ENCODE results near the gene STARD3.

The STARD3 gene

DNA sequence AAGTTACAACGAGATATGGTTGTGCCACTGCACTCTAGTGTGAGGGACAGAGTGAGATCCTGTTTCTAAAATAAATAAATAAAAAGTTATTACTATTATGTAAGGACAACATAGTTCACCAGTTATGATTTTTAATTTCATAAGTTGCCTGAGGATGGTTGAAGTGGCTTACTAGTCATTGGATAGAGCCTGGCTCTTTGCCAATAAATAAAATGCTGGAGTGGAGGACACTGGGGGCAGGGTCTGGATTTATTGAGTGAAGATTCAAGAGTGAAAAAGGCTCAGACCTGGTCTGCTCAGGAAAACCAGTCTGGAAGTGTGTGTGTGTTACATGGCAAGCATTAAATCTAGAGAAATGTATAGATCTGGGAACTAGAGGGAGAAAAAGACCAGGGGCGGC lies 2.1 kb downstream of the STARD3 start:
- no peak for DNase-seq

DNA sequence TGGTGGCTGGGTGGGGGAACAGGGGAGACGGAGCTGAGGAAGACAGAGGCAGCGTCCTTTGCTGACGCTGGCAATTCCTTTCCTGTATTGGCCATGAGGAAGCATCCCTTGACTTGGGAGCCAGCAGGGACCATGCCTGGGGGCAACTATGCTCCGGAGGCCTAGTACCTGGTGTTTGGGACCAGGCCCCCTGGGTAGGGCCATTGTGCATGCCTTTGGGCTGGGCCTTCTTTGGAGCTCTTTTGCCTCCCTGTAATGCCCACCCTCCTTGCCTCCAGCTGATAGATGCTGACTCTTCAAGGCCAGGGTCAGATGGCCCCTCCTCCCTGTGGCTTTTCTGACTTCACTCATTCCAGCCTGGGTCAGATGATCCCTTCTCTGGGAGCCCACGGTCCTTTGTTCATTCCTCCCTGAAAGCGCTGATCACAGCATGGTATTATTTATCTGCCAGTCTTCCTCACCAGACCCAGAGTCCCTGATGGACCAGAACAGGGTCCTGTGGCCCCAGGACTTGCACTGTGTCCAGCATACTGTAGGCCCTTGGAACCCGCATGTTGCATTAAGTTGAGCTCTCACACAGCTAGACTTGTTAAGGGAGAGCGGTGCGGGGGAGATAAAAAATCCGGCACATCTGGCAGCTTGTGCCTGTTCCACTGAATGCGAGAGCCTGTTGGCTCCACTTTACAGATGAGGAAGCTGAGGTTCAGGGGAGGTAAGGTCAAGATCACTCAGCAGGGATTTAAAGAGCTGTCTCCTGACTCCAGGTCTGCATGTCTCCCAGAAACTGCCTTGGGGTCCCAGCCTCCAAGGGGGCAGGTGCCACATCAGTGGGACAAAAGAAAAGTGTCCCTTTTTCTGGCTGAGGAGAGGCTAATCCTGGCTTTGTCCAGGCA lies 2.9 kb downstream of the STARD3 start:
- no peak for DNase-seq

DNA sequence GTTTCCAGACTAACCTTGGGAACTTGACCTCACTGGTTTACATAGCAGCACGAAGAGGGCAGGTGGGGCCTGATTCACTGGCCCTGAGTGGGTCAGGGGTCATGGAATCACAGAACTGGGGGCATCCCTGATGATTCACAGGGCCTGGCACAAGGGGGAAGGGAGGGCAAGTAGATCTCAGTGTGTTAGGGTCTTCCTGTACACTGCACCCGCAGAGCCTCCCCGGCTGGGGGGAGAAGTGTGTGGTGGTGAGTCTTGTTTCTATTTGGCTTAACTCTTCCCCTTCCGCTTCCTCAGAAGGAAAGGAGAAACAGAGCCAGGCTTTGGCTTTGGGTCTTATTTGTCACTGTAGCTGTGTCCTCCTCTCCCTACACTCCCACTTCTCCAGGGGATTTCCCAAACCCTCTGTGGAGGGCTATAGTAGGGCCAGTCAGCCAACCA lies 3.7 kb downstream of the STARD3 start:
- DNase-seq, result no peak

DNA sequence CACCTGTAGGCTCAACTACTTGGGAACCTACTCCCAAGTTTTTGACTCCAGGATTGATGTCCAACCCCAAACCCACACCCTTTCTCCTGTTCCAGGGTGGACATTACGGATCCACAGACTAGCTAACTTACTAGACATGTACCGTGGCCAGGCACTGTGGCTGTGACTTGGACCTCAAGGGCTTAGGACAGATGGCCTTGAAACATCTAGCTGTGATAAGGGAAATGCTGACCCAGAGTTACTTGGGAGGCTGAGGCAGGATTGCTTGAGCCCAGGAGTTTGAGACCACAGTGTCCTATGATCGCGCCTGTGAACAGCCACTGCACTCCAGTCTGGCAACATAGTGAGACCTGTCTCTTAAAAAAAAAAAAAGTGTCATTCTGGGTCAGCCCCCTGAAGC lies 4.2 kb downstream of the STARD3 start:
- no peak for DNase-seq

DNA sequence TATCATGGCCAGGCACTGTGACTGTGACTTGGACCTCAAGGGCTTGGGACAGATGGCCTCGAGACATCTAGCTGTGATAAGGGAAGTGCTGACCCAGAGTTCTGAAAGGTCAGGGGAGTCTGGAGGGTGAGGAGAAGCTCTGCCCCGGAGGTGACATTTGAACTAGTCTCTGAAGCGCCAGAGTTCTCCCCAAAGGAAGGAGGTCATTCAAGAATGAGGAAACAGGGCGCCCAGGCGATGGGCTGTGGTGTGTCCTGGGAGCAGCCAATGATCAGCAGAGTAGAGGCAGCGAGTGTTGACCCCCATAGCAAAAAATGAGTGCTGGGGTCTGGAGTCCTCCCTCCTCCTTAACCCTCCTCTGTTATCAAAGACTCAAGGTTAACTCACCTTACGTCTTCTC lies 4.9 kb downstream of the STARD3 start:
- DNase-seq, result no peak

DNA sequence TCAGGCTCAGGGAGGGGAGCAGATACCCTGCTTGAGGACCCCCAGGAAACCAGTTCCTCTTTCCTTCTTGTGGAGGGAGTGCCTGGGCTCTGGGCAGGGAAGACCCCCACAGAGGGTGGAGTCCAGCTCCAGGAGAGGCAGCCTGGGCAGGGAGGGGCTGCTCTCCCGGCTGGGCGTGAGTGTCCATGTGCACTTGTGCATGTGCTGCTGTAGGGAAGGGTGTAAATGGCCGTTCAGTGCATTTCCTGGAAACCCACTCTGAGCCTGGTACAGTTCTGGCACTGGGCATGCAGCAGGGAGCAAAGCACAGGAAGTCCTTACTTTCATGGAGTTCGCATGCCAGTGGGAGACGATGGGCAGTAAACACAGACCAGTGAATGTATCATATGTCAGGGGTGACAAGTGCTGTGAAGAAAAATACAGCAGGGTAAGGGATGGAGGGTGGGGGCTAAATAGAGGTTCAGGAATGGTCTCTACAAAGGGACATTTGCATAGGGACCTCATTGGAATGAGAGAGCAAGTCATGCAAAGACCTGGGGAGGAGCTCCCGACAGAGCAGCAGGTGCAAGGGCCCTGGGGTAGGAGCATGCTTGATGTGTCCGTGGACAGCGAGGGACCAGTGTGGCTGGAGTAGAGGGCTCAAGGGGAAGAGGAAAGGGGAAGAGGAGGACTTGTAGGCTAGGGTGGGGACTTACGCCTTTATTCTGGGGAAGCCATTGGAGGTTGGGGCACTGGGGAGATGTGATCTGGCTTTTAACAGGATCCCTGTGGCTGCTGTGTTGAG lies 5.5 kb downstream of the STARD3 start:
- DNase-seq, result no peak

DNA sequence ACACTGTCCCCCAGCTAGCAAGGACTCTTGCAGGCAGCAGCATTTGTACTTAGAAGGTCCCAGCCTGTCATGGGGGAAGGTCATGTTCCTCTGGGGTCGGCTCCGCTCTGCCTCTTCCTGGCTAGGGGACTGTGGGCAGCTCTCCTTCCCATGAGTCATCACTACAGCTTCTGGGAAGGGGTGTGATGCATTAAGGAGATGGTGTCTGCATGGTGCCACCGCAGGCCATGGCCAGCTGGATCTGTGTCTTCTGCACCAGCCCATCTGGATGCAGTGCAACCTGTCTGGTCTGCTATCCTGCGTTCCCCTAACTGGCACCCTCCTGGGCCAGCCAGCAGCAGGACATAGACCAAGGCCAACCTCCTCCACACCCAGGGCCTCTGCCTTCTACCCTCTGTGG lies 6.3 kb downstream of the STARD3 start:
- no peak for DNase-seq

DNA sequence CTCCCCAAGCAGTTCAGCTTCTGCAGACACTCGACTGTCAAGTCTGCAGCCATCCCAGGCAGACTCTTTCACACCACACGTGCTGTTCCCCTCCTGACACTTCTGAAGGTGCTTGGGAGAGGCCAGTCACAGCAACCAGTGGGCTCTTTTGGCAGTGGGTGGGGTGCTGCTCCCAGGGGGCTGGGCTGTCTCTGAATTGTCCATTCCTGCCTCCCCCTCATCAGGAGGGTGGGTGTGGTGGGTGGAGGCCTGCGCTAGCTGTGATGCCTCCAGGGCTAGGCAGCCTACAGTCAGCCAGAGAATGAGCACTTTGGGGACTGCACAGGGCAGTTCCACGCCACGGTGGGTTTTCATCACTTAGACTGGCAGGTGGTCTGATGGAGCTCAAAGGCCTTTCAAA lies 10.3 kb downstream of the STARD3 start:
- DNase-seq, result no peak

DNA sequence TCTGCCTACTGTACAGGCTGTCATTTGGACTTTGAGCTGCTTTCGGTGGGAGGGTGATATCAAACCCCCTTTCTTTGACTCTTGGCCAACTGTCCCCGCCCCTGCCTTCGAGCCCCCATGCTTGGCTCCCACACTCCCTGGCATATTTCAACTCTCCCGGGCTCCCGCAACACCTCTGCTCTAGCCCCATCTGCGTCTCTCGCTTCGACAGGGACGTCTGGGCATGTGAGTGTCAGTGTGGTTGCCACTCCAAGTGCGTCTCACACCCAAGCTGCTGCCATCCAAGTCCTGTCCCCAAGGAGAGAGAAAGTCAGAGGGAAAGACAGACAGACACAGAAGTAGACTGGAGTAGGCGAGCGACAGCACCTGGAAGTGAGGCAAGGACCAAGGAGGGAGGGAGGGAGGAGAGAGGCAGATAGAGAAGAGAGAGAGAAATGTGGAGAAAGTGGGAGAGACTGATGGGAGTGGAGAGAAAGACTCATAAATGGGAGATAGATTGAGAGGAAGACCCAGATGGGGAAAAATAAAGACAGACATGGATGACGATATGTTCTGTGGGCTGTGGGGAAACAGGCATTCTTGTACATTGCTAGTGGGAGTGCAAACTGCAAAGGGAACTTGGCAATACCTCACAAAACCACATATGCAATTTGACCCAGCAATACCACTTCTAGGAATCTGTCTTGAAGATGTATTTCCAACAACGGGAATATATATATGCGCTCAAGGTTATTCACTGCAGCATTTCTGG lies 11.8 kb downstream of the STARD3 start:
- DNase-seq, result no peak

DNA sequence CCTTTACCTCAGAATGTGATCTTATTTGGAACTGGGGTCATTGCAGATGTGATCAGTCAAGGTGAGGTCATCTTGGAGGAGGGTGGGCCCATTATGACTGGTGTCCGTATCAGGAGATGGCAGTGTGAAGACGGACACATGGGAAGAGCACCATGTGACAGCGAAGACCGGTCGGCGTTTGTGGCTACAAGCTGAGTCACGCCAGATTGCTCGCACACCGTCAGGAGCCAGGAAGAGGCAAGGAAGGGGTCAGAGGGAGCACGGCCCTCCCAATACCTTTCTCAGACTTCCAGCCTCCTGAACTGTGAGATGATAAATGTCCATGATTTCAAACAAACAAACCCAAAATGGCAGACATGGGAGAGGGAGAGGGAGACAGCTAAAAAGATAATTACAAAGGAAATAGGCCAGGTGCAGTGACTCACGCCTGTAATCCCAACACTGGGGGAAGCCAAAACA lies 13.2 kb downstream of the STARD3 start:
- DNase-seq, result no peak

DNA sequence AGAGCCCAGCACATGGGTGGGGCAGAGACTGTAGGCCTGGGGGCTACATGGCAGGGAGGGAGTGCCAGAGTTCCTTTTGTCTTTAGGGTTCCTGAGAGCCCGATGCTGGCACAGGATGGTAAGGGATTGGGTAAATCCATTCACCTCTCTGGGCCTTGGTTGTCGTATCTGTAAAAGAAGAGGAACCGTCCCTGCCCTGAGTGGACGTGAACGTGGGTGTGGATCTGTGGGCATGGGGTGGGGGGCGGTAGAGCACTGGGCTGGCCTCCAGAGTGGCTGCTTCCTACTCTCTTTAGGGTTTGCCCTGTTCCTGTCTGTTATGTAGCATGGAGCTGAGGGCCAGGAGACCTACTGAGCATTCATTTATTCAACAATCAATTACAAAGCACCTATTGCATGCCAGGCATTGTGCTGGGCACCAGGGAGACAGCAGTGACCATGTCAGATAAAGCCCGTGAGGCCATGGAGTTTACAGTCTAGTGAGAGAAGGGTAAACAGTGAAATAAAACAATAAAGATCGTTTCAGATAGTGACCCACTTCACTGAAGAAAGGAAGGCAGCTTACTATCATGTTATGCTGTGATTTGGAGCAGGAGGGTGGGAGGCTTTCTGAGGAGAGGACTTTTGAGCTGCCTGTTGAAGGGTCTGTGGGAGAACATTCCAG lies 15.1 kb downstream of the STARD3 start:
- DNase-seq, result no peak

DNA sequence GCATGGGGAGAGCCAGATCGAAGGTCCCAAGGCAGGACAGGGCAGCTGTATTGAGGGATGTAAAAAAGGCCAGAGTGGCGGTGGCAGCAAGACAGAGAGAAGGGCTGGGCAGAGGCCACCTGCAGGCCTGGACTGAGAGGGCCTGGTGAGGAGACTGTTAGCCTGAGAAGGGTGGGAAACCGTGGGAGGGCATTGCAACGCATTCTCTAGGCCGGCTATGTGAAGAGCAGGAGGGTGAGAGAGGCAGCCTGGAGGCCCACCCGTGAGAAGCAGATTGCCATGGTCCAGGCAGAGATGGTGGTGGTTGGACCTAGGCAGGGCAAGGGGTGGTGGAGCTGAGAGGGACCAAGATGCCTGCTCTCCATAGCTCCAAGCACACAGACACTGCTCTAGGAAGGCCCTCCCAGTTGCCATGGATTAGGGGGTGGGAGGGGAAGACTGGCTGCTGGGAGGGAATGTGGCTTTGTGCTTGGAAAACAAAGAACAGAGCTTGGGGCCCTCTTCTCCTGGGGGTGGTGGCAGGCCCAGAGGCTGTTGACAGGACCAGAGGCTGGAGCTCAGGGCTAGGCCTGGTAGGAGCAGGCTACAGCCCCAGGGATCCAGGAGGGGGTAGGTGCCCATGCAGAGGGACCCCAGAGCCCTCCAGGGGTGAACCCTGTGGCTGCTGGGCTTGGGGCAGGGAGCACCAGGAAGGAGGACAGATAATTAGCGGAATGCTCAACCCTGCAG lies 15.8 kb downstream of the STARD3 start:
- no peak for DNase-seq

DNA sequence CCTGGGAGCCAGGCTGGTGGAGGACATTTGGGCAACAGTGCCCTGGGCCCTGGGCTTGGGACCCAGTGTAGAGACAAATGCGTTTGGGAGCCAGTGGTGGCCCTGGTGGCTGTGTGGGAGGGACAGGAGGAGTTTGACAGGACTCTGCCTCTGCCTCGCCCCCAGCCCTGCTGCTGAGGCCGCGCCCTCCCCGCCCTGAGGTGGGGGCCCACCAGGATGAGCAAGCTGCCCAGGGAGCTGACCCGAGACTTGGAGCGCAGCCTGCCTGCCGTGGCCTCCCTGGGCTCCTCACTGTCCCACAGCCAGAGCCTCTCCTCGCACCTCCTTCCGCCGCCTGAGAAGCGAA lies 16.3 kb downstream of the STARD3 start:
- no peak for DNase-seq

DNA sequence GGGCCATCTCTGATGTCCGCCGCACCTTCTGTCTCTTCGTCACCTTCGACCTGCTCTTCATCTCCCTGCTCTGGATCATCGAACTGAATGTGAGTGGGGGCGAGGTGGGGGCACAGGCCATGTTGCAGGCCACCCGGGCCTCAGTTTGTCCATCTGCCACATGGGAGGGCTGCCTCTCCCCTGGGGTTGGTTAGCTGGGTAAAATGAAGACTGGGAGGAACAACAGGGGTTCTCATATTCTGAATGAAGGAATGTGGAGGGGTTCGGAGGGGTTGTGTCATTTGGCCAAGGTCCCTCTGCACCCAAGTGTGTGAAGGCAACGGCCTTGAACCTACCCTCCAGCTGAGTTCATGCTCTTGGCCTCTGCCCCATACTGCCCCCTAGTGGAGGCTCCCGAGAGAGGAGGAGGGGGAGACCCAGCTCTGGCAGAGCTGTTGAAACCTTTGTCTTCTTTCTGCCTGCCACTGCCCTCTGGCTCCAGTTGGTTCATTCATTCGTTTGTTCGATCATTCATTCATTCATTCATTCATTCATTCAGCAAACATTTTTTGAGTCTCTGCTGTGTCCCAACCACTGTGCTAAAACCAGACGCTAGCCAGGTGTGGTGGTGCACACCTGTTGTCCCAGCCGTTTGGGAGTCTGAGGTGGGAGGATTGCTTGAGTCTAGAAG lies 16.9 kb downstream of the STARD3 start:
- DNase-seq, result peak; percentile 88

DNA sequence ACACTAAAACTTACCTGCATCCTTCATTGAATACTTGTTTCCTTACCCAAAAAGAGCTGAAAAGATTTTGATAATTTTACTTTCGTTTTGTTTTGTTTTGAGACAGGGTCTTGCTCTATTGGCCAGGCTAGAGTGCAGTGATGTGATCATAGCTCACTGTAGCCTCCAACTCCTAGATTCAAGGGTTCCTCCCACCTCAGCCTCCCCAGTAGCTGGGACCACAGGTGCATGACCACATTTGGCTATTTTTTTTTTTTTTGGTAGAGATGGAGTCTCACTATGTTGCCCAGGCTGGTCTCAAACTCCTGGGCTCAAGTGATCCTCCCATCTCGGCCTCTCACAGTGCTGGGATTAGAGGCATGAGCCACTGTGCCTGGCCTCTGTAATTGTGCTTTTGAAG lies 18.2 kb downstream of the STARD3 start:
- DNase-seq, result no peak

DNA sequence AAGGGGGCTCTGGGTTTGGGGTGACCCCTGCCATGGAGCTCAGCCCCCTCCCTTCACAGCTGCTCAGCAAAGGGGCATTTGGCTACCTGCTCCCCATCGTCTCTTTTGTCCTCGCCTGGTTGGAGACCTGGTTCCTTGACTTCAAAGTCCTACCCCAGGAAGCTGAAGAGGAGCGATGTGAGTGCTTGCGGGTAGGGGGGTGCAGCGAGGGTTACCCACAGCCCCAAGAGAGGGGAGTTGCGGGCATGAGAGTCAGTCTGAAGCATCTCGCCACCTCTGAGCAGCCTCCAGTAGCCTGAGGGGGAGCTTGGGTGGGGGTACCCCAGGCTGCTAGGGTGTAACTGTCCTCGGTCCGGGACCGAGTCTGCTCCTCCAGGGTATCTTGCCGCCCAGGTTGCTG lies 21.4 kb downstream of the STARD3 start:
- no peak for DNase-seq

DNA sequence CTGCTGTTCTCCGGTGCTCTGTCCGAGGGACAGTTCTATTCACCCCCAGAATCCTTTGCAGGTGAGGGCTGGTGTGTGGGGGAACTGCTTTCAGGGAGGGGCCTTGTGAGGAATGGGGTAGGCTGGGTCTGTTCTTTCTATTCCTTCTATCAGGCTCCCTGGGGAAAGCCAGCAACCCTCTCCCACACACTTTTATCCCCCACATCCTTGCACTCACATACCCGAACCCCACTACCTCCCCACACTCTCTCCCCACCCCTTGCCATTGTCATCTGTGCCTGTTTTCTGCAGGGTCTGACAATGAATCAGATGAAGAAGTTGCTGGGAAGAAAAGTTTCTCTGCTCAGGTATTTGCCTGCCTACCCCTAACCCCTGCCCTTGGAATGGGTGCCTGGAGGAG lies 21.8 kb downstream of the STARD3 start:
- DNase-seq, result no peak

DNA sequence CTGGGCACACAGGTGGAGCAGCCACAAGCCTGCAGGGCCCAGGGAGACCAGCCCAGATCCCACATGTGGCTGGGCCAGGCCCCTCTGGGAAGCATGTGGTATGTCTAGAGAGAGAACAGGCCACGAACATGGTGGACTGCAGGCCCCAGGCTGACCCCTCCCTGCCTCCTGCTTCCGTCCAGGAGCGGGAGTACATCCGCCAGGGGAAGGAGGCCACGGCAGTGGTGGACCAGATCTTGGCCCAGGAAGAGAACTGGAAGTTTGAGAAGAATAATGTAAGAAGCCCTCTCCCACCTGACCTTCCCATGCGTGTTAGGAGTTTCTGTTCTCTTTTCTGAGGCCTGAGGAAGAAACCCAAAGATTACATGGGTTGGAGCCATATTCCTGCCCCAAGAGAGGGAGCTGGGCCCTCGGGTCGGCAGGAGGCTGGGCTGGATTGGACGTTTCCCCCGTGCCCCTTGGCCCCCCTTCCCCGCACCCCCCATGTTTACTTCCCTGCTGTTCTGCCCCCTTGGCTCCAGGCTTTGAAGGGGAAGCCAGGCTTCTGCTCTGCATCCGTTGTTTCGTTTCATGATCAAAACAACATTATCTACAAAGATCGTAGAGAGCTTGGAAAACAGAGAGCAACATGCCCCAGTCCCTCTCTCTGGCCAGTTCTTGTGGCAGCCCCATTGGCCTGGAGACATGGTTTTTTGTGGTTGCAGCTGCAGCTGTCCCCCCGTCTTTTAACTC lies 22.5 kb downstream of the STARD3 start:
- DNase-seq, result no peak

DNA sequence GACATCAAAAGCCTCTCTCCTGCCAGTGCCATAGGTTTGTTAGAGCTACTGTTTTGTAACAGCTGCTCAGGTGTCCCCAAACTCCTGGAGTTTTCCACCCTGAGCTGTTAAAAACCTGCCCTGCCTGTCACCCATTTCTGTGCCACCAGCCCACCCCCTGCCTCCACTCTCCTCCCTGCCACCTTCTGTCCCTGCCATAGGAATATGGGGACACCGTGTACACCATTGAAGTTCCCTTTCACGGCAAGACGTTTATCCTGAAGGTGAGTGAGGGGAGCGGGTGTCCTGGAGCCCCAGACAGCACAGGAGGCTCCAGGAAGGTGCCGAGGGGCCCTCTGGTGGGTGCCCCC lies 23.0 kb downstream of the STARD3 start:
- no peak for DNase-seq

DNA sequence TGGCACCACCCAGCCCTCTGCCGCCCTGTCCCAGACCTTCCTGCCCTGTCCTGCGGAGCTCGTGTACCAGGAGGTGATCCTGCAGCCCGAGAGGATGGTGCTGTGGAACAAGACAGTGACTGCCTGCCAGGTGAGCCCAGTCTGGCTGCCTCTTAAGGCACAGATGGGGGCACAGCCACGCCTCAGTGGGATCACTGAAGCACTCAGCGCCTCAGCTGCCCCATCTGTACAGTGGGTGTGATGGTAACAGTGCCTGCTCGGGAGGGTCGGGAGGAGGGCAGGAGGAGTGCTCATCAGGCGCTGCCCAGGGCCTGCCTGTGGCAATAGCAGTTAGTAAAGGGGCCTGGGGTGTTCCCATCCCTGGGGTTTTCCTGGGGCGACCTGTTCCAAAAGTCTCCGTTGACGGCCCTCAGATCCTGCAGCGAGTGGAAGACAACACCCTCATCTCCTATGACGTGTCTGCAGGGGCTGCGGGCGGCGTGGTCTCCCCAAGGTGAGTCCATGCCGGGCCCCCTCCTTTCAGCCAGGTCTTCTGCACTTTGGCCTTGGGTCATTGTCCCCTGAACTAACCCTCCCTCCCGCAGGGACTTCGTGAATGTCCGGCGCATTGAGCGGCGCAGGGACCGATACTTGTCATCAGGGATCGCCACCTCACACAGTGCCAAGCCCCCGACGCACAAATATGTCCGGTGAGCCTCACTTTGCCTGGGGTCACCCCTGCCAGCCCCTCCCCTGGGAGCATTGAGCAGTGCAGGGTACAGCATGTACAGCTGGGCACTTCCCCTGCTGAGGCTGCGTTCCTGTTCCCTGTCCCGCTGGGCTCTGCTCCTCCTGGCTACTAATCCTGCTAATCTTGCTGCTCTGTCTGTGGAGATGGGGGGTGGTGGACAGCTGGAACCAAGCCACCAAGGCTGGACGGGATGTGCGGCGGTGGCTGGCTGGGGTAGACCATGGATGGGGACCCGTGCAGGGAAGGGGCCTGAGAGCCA lies 23.7 kb downstream of the STARD3 start:
- DNase-seq, result no peak
